NCI-H2029 (cell line): ENCODE data around the gene C1QL1.

ENCODE experiments used
- DNase-seq: peaks from one replicate; lab custom pipeline; 2025; lab: John Stamatoyannopoulos, UW

C1QL1 gene

DNA sequence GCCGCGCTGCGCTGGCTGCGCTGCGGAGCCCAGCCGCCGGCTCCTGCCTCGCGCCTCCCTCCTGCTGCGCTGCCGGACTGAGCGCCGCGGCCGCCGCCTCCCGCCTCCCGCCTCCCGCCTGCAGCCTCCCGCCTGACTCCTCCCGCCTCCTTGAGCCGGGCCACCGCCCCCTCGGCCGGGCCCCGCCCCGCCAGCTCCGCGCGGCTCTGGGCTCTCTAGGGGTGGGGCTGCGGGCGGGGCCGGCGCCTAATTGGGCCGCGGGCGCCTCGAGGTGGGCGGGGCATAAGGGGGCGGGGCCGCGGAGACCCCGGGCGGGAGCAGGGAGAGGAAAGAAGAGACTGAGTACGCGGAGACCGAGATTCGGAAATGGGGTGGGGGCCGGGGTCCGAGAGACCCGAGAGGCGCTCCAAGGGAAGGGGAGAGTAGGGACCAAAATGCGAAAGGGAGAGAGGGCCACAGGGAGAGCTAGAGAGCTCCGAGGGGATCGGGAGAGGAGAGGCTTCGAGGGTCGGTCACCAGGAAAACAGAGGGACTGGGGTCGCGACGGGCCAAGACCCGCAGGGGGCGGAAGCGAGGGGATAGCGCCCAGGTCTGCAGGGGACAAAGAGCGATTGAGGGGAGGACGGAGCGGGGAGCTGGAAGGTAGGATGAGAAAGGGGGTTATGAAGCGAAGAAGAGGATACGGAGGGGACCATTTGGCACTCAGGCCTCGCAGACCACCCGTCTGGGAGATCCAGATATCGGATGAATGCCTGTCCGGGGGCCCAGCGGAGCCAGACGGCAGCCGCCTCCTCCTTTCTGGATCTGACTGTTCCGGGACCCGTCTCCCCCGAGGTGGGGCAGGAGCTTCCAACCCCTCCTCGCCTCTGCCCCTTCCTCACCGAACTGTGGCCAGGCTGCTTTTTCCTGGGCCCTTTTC lies at the start of gene C1QL1:
TSS of gene C1QL1 (minus strand) at position 79 of the 919 bp plus-strand sequence. CDS start 255 bp downstream, outside the sequence.
- DNase-seq: peak; percentile 80

DNA sequence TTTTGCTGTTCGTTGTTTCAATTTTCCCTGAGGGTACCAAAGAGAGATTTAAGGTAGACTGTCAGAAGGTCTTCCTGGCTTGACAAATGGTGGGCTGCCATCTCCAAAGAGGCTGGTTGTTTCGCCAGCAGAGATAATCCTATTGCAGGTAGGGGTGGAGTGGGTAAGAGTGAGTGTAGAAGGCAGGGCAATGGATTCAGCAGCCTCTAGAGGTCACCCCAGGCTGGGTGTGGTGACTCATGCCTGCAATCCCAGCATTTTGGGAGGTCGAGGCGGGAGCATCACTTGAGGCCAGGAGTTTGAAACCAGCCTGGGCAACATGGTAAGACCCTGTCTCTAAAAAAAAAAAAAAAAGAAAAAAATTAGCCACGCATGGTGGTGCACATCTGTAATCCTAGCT lies 48.7 kb upstream of the C1QL1 start:
- no peak for DNase-seq

DNA sequence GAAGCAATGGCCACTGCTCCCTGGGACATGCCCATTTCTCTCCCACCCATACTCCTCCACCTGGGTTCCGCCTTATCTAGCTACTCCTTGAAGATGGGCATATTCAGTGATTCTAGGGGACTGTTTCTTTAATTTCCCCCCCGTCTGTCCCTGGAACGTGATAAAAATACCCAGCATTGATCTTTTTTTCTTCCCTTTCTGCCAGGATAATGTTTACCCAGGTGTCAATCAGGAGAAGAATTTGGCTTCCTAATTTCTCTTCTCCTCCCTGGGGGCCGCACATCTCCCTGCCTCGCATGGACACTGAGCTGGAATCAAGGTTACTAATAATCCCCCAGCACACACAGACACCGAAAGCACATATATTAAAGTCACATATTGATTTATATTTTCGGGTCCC lies 48.1 kb upstream of the C1QL1 start:
- no peak for DNase-seq

DNA sequence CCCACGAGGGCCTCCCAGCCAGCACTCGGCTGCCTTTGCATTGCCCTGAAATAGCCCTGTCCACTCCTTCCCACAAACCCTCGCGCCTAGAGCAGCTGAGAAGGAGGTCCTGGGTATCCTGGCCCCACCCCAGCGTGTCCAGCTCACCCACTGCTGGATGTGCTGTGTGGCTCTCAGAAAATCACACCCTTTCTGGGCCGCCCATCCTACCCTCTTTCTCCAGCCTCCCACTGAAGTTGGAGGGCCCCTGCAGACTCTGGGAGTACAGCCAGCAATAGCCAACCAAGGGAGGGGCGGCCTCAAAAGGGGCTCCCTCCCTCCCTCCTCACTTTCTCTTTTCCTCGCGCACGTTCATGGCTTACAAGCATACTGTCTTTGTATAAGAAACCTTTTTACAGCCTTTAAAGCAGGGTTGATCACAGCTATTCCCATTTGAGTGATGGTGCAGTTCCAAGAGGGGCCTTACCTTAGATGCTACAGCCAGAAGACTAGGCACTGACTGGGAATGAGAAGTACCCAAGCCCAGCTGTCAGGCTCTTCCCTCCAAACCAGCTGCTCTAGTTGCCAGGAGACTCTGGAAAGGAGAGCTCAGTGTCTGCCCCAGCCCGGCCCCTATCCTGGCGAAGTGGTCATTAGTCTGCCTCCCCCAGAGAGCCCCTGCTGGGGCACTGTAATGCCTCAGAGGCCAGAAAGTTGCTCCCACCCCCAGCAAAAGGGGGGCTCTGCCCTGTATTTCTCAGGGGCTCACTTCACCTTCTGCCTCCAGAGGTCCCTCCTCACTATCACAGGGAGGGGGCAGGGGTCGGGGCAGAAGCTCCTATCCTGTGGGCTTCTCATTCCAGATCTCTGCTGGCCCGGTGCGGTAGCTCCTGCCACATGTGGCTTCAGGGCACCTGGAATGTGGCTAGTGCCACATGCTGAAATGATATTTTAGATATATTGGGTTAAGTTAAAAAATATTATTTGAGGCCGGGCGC lies 45.2 kb upstream of the C1QL1 start:
- no peak for DNase-seq

DNA sequence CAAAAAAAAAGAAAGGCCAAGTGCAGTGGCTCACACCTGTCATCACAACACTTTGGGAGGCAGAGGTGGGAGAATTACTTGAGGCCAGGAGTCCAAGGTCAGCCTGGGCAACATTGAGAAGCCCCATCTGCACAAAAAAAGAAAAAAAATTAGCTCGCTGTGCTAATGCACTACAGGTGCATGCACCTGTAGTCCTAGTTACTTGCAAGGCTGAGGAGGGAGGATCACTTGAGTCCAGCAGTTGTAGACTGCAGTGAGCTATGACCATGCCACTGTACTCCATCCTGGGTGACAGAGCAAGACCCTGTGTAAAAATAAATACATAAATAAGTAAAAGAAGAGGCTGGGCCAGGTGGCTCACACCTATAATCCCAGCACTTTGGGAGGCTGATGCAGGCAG lies 43.7 kb upstream of the C1QL1 start:
- no peak for DNase-seq

DNA sequence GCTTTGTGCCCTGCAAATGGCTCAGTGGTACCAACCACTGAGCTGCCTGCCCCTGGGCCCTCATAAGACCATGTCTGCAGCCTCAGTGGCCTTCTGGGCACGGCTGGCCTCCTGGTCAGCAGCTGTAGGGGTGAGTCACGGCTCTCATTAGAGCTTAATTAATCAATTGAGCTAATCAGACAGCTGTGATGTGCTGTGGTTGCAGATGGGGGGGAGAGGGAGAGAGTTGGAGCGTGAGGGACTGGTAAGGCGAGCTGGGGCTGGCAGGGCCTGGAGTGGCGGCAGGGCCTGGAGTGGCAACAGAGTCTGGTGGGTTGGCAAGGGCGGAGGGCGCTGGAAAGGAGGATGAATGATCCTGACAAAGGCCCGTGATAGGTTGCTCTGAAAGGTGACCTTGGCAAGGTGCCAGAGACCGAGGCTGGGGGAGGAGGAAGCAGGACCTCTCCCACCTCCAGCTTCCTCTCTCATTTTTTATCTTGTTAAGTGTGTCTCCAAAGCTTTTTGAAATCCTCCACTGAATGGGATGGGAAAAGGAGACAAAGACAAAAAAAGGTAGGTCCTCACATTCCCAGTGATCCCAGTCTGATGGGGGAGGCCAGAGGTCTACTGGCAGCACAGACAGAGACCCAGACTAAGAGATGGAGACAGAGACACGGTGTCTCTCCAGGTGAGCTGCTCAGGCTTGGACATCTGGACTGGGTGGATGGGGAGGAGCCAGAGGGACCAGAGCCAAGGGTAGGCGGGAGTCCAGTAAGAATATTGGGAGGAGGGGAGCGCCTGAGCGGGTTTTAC lies 41.8 kb upstream of the C1QL1 start:
- DNase-seq: no peak

DNA sequence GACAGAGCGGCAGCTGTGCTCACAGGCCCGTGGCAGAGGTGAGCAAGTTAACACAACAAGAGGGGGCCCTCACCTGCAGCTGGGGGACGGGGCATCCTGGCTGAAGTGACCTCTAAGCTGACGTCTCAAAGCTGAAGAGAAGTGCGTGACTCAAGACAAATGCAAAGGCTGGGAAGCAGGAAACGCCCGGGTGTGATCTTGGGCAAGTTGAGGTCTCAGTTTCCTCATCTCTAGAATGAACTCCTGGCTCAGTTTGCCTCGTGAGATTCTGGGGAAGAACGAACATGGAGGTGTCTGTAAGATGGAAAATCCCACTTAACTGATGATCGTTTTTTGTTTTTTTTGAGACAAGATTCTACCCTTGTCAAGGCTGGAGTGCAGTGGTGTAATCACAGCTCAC lies 40.1 kb upstream of the C1QL1 start:
- DNase-seq: no peak

DNA sequence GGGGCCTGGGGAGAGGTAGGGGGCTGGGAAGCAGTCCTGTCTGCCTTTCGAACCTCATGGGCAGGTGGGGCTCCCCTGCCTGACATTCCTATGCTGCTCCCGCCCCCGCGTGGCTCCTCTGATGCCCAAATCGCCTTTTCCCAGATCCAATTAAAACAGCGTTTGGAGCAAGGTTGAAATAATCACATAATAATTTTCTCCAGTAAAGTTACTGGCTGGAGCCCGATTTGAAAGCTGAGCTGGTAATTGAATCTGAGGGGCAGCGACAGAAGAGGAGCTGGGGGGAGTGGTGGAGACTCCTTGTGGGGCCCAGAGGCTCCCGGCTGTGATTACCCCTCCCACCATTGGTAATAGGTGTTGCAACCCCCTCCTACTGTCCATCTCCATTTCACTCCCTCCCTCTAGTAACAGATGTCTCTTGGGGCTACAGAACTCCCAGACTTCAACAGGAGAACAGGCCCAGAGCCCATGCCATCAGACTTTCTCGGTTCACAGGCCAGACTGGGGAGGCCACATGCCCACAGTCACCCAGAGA lies 38.9 kb upstream of the C1QL1 start:
- DNase-seq: no peak

DNA sequence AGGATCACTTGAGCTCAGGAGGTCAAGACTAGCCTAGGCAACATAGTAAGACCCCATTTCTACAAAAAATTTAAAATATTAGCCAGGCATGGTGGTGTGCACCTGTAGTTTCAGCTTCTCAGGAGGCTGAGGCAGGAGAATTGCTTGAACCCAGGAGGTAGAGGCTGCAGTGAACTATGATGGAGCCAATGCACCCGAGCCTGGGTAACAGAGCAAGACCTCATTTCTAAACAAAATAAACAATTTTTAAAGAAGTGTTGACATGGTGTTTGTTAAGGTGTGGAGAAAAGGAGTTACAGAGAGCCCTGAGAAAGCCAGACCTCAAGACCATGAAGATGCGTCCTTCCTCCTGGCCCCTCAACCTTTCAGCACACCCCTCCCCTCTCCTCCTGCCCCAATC lies 37.6 kb upstream of the C1QL1 start:
- DNase-seq: no peak

DNA sequence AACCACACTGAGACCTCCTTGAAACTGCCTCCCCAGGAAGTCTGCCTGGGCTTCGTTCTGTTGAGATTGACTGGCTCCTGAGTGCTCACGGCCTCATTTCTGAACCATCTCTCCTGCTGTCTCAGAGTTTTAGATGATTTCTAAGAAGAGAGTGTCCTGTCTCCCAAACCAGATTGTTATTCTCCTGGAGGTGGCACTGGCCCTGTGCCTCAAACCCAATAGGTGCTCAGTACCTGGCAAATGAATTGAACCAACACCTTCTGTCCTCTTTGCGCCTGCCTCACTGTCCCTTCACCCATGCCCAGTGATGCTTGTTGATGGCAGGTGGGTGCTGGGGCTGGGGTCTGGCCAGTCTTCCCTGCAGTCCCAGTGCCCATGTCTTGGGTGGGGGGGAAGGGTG lies 36.3 kb upstream of the C1QL1 start:
- no peak for DNase-seq

DNA sequence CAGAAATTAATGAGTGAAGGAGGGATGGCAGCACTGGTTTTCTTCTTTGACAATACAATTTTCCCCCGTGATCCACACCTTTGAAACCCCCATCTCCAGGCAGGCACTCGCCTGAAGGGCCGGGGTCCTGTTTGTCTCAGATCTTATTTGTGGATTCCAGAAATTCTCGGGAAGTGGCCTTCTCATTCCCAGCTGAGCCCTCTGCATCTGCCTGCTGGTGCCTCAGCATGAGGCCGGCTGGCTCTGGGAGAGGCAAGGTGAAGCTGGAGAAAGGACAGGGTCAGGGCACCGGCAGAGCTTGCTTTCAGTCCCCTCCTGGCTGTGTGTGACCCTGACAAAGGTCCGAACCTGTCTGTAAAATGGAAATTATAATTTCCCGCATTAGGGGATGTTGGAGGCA lies 35.8 kb upstream of the C1QL1 start:
- DNase-seq: no peak

DNA sequence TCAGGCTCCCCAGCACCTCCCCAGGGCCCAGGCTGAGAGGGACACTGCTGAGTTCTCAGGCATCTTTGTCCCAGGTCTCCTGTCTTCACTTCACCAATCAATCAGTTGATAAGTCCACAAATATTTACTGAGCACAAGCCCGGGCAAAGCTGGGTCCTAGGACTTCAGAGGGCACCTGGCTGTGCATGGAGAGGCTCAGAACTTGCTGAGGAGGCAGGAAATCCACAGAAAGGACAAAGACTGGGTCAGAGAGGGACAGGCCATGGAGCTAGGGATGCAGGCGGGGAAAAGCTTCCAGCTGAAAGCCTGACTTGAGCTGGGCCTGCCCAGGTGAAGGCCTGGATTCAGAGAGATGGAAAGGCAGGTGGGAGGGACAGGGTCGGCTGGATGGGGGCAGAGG lies 33.2 kb upstream of the C1QL1 start:
- no peak for DNase-seq

DNA sequence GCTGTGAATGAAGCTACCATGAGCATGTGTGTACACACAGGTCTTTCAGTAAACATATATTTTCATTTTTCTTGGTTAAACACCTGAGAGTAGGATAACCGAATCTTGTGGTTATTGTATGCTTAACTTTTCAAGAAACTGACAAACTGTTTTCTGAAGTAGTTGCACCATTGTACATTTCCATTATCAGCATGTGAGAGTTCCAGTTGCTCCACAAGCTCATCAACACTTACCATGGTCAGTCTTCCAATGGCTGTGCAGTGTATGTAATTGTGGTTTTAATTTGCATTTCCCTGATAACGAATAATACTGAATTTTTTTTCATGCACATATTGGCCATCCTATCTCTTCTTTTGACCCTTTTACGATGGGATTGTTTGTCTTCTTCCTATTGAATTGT lies 31.3 kb upstream of the C1QL1 start:
- no peak for DNase-seq

DNA sequence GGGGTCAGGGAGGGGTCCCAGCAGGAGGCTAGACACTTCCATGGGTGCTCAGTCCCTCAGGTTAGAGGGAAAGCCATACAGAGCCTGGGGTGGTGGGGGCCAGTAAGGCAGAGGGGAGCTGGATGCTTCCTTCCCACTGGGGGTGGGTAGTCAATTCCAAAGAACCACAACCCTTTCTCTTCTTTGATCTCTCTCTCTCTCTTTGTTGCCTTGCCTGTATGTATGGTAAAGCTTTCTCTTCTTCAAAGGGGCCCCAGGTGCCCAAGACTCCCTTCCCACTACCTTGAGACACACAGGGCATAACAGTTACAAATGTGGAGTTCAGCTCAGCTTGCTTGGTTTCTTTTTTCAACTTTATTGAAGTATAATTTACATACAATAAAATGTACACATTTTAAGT lies 30.5 kb upstream of the C1QL1 start:
- DNase-seq: no peak

DNA sequence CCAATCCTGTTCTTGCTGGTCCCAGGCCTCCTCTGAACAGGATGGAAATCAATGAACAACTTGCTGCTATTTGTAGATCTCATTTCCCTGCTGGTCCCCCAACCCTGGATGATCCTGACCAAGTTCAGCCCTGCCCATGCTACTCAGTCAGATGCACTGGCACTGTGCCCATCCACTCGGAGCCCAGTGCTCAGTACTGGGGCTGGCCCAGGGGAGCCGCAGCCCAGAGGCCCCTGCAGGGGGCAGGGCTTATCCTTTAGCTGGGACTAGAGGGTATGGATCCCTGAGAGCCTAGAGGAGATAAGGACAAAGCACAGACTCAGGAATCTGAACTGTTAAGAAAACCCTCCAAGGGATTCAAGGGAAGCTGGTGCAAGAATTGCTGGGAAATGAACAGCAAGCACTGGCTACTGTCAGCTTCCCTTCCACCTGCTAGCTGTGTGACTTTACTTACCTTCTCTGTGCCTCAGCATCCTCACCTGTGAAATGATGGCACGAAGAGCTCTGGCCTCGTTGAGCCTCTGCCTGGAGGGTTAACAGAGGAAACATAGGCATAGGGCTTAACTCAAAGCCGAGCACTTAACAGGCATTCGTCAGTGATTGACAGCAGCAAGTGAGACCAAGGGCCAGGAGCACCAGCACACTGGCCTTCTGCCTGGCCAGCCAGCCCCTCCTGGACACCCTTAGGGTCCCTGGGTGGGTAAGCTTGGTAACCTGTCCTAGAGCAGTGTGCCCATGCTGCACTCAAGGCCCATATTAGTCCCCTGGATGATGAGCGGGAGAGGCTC lies 29.8 kb upstream of the C1QL1 start:
- no peak for DNase-seq

DNA sequence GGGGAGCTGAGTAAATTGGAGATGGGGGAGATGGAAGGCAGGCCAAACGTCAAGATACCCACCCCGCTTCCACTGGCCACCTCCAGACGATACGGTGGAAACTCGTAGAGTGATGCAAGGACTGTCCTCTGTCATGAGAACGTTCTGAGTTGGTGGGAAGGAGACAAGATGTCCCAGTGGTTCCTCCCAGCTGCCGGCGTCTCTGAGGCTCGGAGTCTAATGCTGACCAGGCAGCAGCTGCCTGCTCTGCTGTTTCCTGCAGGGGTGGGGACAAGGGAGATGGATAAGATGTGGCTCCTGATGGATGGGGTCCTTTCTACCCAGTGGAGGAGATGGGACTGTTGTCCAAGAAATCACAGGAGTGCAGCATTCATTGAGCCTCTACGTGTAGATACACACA lies 28.2 kb upstream of the C1QL1 start:
- DNase-seq: no peak

DNA sequence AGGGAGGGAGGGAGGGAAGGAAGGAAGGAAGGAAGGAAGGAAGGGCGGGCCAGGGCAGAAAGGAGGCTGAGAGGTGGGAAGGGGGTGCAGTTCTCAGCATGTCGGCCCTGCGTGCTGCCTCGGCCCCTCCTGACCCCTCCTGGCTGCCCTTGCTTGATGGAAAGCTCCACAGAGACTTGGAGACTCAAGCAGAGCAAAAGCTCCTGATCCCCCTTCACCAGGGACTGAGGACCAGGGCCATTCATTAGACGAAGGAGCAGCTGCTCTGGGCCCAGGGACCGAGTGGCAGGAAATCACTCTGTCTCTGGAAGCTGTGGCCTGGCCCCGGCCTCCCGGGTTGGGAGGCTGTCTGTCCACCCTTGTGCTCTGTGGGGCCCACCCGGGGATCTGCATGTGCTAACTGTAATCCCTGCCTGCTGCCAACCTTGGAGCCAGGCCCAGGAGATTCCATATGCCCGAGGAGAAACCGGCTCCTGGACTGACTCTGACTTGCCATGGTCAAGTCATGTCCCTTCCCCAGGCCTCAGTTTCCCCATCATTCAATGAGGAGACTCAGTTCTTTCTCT lies 27.4 kb upstream of the C1QL1 start:
- DNase-seq: no peak

DNA sequence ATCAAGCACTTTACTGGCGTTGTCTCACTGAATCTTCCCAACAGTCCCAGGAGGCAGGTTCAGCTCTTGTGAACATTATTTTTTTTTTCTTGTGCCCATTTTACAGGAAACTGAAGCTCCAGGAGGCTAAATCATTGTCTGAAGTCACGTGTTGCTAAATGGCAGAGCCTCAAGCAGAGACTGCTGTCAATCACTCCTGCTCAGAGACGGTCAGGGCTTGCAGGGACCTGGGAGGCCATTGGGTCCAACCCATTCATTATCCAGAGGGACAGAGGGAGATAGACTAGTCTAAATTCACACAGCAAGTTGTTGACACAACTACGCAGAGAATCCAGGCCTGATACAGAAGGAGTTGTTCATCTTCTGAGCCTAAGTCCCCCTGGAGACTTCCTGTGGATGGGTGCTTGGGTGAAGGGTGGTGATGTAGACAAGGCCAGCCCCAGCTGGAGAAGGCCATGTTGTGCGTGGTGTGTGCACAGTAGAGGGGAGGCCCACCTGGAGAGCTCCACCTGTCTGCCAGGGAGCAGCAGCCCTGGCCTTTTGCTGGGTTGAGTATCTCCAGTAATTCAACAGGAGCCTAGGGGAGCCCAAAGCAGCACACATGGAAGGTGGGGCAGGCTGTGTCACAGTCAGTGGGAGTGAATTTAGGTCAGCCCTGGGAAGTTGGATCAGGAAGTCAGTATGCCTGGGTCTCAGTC lies 24.3 kb upstream of the C1QL1 start:
- no peak for DNase-seq

DNA sequence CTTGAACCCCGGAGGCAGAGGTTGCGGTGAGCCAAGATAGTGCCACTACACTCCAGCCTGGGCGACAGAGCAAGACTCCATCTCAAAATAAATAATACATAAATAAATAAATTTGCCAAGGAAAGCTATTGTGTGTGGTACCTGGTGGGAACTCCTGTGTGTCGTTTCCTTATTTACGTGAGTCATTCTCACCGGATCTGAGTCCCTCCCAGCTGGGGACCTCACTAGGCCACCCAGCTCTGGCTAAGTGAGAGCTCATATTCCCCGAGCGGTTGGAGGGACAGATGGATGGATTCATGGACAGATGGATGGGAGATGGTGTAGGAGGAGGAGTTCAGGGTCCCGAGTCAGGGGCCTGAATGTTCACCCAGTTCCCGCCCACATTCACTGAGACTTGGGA lies 22.9 kb upstream of the C1QL1 start:
- no peak for DNase-seq

DNA sequence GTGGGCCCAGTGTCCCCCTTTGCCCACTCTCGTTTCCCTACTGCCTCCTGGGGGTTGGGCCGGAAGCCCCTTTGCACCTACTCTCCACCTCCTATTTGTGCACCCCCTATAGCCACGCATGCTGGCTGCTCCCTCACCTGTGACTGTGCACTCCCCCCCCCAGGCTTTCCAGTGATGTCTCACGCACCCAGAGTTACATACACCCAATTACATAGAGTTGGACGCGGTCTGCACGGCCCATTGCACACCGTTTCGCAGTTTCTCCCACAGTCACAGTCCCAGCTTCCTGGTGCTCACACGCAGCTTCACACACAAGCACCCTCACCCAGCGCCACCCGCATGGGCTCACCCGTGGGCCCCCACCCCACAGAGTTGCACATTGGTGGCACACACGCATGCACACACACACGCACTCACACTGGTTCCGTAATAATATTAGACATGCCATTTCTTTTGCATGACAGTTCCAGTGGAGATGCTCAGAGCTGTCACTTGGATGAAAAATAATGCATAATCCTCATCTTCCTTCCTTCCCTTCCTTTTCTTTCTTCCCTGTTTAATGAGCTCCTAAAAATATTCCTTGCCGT lies 21.5 kb upstream of the C1QL1 start:
- DNase-seq: no peak
